ENCODE results near the gene KDM6A. TPM values are rescaled to one million over a fixed set of nuclear protein-coding genes. Genes with fewer than 3 reads are reported as not detected.

Gene KDM6A
- total RNA-seq (2022; extraction: Qiagen RNA extraction; ENCODE audit: low read depth): 9.2 to 14.1 TPM (median 13.8 TPM) in 5 replicates

DNA sequence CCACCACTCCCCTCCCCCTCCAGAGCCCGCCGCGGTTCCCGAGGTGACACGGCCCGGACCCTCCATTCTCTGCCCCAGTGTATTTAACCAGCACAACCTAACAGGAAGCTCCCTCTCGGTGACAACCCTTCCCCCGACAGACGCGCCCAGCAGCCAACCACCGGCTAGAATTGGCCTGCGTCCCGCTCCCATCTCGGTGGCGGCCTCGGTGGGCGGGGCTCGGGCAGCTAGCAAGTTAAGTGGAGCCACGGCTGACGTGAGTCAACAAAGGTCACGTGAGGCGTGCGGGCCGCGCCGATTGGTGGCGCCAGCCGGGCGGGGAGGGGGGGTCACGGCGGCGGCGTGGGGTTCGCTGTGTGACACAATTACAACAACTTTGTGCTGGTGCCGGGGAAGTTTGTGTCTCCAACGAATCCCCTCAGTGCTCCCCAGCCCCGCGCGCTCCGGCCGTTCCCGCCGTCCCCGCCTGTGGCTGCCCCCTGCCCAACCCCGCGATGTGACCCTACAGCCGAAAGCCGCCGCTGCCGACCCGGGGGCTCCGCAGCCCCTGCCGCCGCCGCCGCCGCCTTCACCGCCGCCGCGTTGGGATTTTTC is at the start of gene KDM6A:
Gene KDM6A, plus strand, starts transcription at position 368 of the 594 bp plus-strand sequence. CDS start 364 bp downstream, outside the sequence.

GRCh38 chrX:44843753-44844152 is 29.2 kb upstream of the KDM6A start, which contains the start of gene DUSP21:
TSS of gene DUSP21 (plus strand) at chrX:44844021. CDS start at chrX:44844133, 112 bp downstream.

Other genes with a start within 250 kb of the KDM6A start
- gene DUSP21, start 29.2 kb upstream of the KDM6A start, total RNA-seq (2022; extraction: Qiagen RNA extraction; ENCODE audit: low read depth): not detected in 5 replicates